ENCODE data around the gene ABHD16A. TPM values are rescaled to one million over a fixed set of nuclear protein-coding genes. Genes with fewer than 3 reads are reported as not detected.

The ABHD16A gene
- total and polyA plus RNA-seq, 2 of the 13 experiments (the other 11 are each of a cell fraction or from before 2014, with no cell fraction given) = 43.5 to 45.4 TPM

DNA sequence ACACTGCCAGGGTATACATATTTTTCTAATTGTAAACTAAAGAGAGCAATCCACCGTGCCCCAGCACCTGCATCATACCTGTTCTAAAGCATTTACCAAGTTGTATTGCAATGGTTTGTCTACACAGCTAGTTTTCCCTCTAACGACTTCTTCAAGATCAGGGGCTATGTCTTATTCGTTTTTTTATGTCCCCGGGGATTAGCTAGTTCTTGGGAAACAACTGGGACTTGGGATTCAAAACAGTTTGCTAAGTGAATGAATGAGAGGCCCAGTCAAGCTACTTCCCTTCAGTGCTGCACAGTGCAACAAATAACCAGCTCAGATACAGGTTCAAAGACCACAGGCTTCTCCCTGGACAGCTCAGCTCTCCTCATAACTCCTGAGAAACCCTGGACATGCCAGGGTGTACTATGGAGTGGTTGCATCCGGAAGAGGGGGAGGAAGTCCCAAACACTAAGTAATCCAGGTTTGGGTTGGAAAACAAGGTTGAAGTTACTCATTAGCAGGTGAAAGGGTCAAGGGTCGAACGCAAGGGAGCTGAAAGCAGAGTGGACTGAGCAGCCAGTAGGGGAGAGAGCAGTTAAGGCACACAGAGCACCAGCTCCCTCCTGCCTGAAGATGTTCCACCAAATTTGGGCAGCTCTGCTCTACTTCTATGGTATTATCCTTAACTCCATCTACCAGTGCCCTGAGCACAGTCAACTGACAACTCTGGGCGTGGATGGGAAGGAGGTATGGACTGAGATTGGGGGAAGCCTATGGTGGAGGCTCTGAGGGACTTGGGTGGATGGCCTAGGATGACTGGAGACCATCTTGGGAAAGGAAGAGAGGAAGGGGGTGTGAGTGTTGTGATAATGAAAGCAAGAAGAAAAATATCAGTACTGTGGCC, 47.5 kb downstream of the ABHD16A start, which contains the start of gene APOM (continued):
- TF ChIP-seq HMG20B (CRISPR knock-in tag; conservative IDR thresholded peaks at IDR 0.05) = peak; percentile 70; the same call in 1 of the 2 replicates
- TF ChIP-seq ZFP36 (IDR thresholded peaks at IDR 0.05; ENCODE audit: borderline replicate concordance, low read depth, low read length, partially characterized antibody) = peak; percentile 24
- no peak for TF ChIP-seq TOE1 (CRISPR knock-in tag; IDR thresholded peaks at IDR 0.05)
- TF ChIP-seq, protein P1, sequence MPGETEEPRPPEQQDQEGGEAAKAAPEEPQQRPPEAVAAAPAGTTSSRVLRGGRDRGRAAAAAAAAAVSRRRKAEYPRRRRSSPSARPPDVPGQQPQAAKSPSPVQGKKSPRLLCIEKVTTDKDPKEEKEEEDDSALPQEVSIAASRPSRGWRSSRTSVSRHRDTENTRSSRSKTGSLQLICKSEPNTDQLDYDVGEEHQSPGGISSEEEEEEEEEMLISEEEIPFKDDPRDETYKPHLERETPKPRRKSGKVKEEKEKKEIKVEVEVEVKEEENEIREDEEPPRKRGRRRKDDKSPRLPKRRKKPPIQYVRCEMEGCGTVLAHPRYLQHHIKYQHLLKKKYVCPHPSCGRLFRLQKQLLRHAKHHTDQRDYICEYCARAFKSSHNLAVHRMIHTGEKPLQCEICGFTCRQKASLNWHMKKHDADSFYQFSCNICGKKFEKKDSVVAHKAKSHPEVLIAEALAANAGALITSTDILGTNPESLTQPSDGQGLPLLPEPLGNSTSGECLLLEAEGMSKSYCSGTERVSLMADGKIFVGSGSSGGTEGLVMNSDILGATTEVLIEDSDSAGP (CRISPR knock-in tag; IDR thresholded peaks at IDR 0.05; ENCODE audit: borderline replicate concordance) = peak; percentile 85
- peak; percentile 99 for TF ChIP-seq POLR2G (IDR thresholded peaks at IDR 0.05; ENCODE audit: low read depth, low read length)
- peak; percentile 93 for TF ChIP-seq IRF2 (CRISPR knock-in tag; IDR thresholded peaks at IDR 0.05)
- TF ChIP-seq NFE2L2 (IDR thresholded peaks at IDR 0.05; ENCODE audit: low read length) = 0 out of 2 replicates have a peak, but pooled peaks have one; percentile 24
- peak; percentile 95 for TF ChIP-seq ZNF746 (CRISPR knock-in tag; IDR thresholded peaks at IDR 0.05)
- TF ChIP-seq MAFG (CRISPR knock-in tag; IDR thresholded peaks at IDR 0.05) = no peak
- peak; percentile 93 for TF ChIP-seq ZNF3 (CRISPR knock-in tag; IDR thresholded peaks at IDR 0.05)
- 0 out of 2 replicates have a peak, but pooled peaks have one; percentile 42 for TF ChIP-seq ETV6 (CRISPR knock-in tag; conservative IDR thresholded peaks at IDR 0.05)
- peak; percentile 60; the same call in 1 of the 2 replicates for TF ChIP-seq ZNF263 (CRISPR knock-in tag; IDR thresholded peaks at IDR 0.05)
- peak; percentile 87 for TF ChIP-seq CCDC6 (CRISPR knock-in tag; IDR thresholded peaks at IDR 0.05)
- no peak for TF ChIP-seq ZNF879 (CRISPR knock-in tag; IDR thresholded peaks at IDR 0.05)
- TF ChIP-seq ZFAT (CRISPR knock-in tag; conservative IDR thresholded peaks at IDR 0.05) = no peak
- TF ChIP-seq ZNF790 (CRISPR knock-in tag; IDR thresholded peaks at IDR 0.05; ENCODE audit: borderline replicate concordance) = peak; percentile 81; the same call in 1 of the 2 replicates
- TF ChIP-seq SMAD9 (CRISPR knock-in tag; IDR thresholded peaks at IDR 0.05) = peak; percentile 75; the same call in 1 of the 2 replicates
- no peak for TF ChIP-seq HNRNPLL (IDR thresholded peaks at IDR 0.05; ENCODE audit: low read depth, low read length, poor library complexity, severe bottlenecking)
- TF ChIP-seq ZSCAN31 (CRISPR knock-in tag; IDR thresholded peaks at IDR 0.05; ENCODE audit: low read depth) = peak; percentile 97
- peak; percentile 88; the same call in 1 of the 2 replicates for TF ChIP-seq ZSCAN21 (CRISPR knock-in tag; IDR thresholded peaks at IDR 0.05; ENCODE audit: borderline replicate concordance)
- TF ChIP-seq BRD4 (CRISPR knock-in tag; IDR thresholded peaks at IDR 0.05) = peak; percentile 96
- TF ChIP-seq ZNF256 (CRISPR knock-in tag; conservative IDR thresholded peaks at IDR 0.05) = peak; percentile 84; the same call in 1 of the 2 replicates
- TF ChIP-seq ATF1 (CRISPR knock-in tag; IDR thresholded peaks at IDR 0.05) = peak; percentile 67; the same call in 1 of the 2 replicates
- no peak for TF ChIP-seq ZNF546 (CRISPR knock-in tag; conservative IDR thresholded peaks at IDR 0.05)
- TF ChIP-seq, protein P2, sequence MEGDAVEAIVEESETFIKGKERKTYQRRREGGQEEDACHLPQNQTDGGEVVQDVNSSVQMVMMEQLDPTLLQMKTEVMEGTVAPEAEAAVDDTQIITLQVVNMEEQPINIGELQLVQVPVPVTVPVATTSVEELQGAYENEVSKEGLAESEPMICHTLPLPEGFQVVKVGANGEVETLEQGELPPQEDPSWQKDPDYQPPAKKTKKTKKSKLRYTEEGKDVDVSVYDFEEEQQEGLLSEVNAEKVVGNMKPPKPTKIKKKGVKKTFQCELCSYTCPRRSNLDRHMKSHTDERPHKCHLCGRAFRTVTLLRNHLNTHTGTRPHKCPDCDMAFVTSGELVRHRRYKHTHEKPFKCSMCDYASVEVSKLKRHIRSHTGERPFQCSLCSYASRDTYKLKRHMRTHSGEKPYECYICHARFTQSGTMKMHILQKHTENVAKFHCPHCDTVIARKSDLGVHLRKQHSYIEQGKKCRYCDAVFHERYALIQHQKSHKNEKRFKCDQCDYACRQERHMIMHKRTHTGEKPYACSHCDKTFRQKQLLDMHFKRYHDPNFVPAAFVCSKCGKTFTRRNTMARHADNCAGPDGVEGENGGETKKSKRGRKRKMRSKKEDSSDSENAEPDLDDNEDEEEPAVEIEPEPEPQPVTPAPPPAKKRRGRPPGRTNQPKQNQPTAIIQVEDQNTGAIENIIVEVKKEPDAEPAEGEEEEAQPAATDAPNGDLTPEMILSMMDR (CRISPR knock-in tag; IDR thresholded peaks at IDR 0.05) = peak; percentile 47
- TF ChIP-seq, protein P3, sequence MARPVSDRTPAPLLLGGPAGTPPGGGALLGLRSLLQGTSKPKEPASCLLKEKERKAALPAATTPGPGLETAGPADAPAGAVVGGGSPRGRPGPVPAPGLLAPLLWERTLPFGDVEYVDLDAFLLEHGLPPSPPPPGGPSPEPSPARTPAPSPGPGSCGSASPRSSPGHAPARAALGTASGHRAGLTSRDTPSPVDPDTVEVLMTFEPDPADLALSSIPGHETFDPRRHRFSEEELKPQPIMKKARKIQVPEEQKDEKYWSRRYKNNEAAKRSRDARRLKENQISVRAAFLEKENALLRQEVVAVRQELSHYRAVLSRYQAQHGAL (CRISPR knock-in tag; IDR thresholded peaks at IDR 0.05; ENCODE audit: not compliant biosample characterization) = no peak
- peak; percentile 28; the same call in 1 of the 2 replicates for TF ChIP-seq ZZZ3 (CRISPR knock-in tag; IDR thresholded peaks at IDR 0.05; ENCODE audit: borderline replicate concordance)
